ENCODE results near the gene NYNRIN. TPM values are rescaled to one million over a fixed set of nuclear protein-coding genes. Genes with fewer than 3 reads are reported as not detected.

Gene NYNRIN
- total RNA-seq, 1 experiment from 2014 or later, result 0.27 TPM

- no peak overlapping the region for H3K27ac ChIP-seq (ENCODE audit: low read depth, low read length)
- no peaks in the 10 kb centered on the region for H3K36me3 ChIP-seq (ENCODE audit: control insufficient read depth in 1 of 2, insufficient read depth in 2 of 2, low read length in 2 of 2)
- CTCF ChIA-PET, result no interaction called here
- no peaks in the 10 kb centered on the region for H3K9me3 ChIP-seq (ENCODE audit: control insufficient read depth in 1 of 2, insufficient read depth in 1 of 2, low read depth in 1 of 2, low read length in 2 of 2)
- POLR2A ChIA-PET, result interaction anchor here (0.6 kb wide), 1 partner anchor 42 kb away, joined by 3 read pairs; no protein-coding TSS in a partner anchor
- H2AFZ ChIP-seq (ENCODE audit: low read depth, low read length, poor library complexity, severe bottlenecking), result no peak overlapping the region
- ATAC-seq (no peak), DNase-seq (ENCODE audit: low read depth, low spot score) (no peak)
- no peak for TF ChIP-seq TCF7L2 (IDR thresholded peaks at IDR 0.05; ENCODE audit: borderline replicate concordance, extremely low read depth, insufficient read depth, insufficient read length)
- no peak for TF ChIP-seq ZBTB33 (IDR thresholded peaks at IDR 0.05; ENCODE audit: extremely low read depth, insufficient replicate concordance, low read length)
- TF ChIP-seq SP1 (IDR thresholded peaks at IDR 0.05; ENCODE audit: low read depth), result no peak
- TF ChIP-seq SRF (IDR thresholded peaks at IDR 0.05; ENCODE audit: low read depth), result no peak
- no peak for TF ChIP-seq ZFX (IDR thresholded peaks at IDR 0.05)
- no peak for TF ChIP-seq JUND (IDR thresholded peaks at IDR 0.05)
- no peak for TF ChIP-seq MAX (IDR thresholded peaks at IDR 0.05)
- TF ChIP-seq FOSL1 (IDR thresholded peaks at IDR 0.05; ENCODE audit: low read depth), result no peak
- no peak for TF ChIP-seq EZH2 (IDR thresholded peaks at IDR 0.05)
- no peak for TF ChIP-seq SIN3A (IDR thresholded peaks at IDR 0.05; ENCODE audit: low read depth)
- H3K9ac ChIP-seq (ENCODE audit: low read length), result no peak overlapping the region
- H4K20me1 ChIP-seq (ENCODE audit: insufficient read depth), result no peaks in the 10 kb centered on the region
- no peaks in the 10 kb centered on the region for H3K9me2 ChIP-seq (ENCODE audit: insufficient read depth)
- H3K4me1 ChIP-seq (ENCODE audit: control insufficient read depth in 1 of 2, insufficient read depth in 2 of 2, low read length in 2 of 2), result peaks cover 17 to 28% of the 10 kb centered on the region in 2 experiments
- H3K4me2 ChIP-seq (ENCODE audit: low read length), result no peak overlapping the region
- no peaks in the 10 kb centered on the region for H3K27me3 ChIP-seq (ENCODE audit: insufficient read depth, low read length)
- intact Hi-C loops (cut with micrococcal nuclease), result no loop called here
- no peaks in the 10 kb centered on the region for H3K79me2 ChIP-seq (ENCODE audit: insufficient read depth, low read length)
- RAD21 ChIA-PET (ENCODE audit: low non-redundant PET in 1 of 2, low total read pairs in 2 of 2, uncharacterized antibody in 2 of 2, unreplicated experiment in 2 of 2), result interaction anchor here in 1 of 2 experiments (0.8 kb wide), 1 partner anchor 42 kb away, joined by 3 read pairs; no protein-coding TSS in a partner anchor
- no peak overlapping the region for H3K4me3 ChIP-seq (replicated peaks in 1 of 2; ENCODE audit: low read depth in 1 of 2, low read length in 2 of 2)
- no TSS peak for BruUV-seq (replicated peaks)
These were observed 9.5 kb upstream of the NYNRIN start for GRCh38 chr14:24389226-24389848.

Measured in HCT116 (cell line).